Cardiac fibroblast (primary cell): ENCODE data around the gene TFR2.
A peak's percentile ranks its signal among the peaks of the same experiment; 100 is the strongest.

Source experiments
- DNase-seq, 2 donors: peaks; one replicate each; pipeline versions ENCODE4 v3.0.0 to v3.0.0-alpha.2; 2010; ENCODE audit warnings: low read depth in 2 of 2
- H3K4me3 ChIP-seq, 2 donors: replicated peaks in 1 of 2; 1 replicate in 1 of 2; 2 replicates in 1 of 2; pipeline ENCODE4 v1.5.1; 2011; ENCODE audit warnings: low read depth in 2 of 2, low read length in 2 of 2, mild to moderate bottlenecking in 2 of 2, moderate library complexity in 1 of 2
- TF ChIP-seq, protein P1 (sequence below): IDR thresholded peaks from one replicate; pipeline ENCODE4 v1.5.1; 2011; ENCODE audit warnings: low read depth, mild to moderate bottlenecking, low read length, inconsistent platforms

TFR2 gene

DNA sequence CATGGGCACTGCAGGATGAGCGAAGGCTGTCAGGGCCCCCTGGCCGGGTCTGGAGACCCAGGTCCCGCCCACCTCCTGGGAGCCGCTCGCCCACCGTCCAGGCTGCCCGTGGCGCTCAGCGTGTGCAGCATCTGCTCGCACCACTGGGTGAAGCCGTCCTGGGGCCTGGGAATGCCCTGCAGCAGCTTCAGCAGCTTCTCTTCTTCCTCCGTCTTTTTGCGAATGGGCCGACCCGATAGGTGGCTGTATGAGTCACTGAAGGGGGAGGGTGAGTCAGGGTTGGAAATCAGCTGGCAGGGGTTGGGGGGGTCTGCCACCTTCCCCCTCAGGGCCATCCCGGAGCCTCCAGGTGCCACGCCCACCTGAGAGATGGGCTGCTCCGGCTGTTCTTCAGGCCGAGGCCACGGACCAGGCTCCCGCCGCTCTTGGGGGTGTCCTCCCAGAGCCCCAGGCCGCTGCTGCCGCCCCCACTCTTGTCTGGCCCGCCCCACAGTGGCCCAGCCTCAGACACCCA lies 40.9 kb upstream of the TFR2 start:
- peak in 1 of 2 donors; percentile 36 for DNase-seq
- TF ChIP-seq, protein P1, sequence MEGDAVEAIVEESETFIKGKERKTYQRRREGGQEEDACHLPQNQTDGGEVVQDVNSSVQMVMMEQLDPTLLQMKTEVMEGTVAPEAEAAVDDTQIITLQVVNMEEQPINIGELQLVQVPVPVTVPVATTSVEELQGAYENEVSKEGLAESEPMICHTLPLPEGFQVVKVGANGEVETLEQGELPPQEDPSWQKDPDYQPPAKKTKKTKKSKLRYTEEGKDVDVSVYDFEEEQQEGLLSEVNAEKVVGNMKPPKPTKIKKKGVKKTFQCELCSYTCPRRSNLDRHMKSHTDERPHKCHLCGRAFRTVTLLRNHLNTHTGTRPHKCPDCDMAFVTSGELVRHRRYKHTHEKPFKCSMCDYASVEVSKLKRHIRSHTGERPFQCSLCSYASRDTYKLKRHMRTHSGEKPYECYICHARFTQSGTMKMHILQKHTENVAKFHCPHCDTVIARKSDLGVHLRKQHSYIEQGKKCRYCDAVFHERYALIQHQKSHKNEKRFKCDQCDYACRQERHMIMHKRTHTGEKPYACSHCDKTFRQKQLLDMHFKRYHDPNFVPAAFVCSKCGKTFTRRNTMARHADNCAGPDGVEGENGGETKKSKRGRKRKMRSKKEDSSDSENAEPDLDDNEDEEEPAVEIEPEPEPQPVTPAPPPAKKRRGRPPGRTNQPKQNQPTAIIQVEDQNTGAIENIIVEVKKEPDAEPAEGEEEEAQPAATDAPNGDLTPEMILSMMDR, result no peak
- H3K4me3 ChIP-seq, result no peak overlapping the region

DNA sequence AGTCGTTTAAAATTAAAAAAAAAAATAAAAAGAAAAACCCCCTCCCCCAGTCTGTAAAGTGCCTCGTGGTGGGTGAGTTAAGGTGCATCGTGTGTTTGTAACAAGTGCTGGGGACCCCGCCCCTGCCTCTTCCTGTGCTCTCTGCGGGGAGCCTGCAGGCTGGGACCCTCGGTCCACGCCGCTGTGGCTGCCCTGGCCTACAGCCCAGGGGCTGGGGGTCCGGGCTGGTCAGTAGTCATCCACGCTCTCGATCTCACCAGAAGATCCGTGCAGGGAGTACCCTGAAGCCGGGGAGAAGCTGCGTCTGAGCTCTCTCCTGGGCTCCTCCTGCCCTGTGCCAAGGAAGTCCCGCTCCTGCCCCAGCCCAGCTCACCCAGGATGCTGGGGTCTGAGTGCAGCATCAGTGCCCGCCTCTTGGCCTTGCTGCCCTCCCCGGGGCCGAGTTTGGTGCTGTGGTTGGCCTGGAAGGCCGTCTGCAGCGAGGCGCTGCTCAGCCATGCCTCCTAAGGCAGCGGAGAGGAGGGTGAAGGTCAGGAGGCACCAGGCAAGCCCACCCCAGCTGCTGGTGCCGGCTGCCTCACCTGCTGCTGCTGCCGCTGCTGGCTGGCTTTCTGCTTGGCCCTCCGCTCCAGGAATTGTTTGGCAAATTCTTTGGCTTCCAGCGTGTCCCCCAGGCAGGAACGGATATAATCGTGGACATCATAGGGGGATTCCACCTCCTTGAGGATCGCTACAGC lies 40.3 kb upstream of the TFR2 start:
- TF ChIP-seq, protein P1, result no peak
- DNase-seq, result no peak
- H3K4me3 ChIP-seq, result no peak overlapping the region

DNA sequence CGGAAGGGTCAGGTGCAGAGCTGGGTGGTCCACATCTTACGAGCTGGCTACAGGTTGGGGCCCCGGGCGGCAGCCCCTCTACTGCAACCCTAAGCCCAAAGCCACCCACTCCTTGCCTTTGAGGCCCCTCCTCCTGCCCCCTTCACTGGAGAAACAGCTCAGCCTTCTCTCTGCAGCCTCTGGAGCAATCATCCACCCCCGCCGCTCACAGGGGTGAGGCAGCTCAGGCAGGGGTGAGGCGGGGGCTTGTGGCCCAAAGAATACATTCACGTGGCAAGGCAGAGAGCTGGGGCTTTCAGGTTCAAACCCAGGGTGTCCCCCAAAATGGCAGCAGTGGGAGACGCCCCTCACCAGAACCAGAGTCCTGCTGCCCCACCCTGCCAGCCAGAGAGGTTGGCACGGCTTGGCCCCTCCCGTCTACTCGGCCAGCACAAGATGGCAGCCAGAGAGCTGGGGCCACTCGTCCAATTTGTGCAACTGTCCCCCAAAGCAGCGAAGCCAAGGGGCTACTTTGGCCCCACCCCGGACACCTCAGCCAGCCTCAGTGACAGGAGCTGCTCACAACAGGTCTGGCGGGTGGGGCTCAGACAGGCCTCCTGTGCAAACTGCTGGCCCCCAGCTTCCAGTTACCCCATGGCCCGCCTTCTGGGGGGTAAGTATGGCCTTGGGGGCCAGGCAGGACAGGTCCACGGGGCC lies 39.4 kb upstream of the TFR2 start:
- TF ChIP-seq, protein P1, result no peak

DNA sequence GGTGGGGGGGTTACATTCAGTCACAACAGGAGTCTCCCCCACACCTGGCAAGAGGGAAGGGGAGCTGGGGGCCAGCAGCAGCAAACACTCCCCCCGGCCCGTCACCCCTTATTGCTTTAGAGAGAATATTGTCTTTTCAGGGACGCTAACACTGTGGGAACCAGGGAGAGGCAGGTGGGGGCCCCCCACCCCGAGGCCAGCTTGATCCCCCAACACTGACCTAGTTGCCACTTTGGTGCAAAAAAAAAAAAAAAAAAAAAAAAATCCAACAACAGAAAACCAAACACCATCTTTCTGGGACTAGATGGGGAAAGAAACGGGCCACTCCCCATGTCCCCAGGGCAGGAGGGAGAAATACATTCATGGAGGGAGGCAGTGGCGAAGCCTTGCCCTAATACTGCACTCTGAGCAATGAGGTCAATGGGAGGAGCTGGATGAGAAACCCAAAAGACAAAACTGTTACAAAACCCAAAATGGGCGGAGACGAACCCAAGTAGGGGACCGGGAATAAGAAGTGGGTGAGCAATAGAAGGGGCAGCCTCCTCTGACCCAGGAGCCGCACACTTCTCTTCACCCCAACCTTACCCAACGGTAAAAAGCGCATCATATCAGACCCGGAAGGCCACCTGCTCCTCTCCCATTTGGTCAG lies 38.7 kb upstream of the TFR2 start:
- TF ChIP-seq, protein P1, result no peak
- peak in 1 of 2 donors; percentile 59 for DNase-seq
- H3K4me3 ChIP-seq, result no peak overlapping the region

More for the DNA sequence above, 39.4 kb upstream of the TFR2 start:
- H3K4me3 ChIP-seq, result no peak overlapping the region
- DNase-seq, result no peak

DNA sequence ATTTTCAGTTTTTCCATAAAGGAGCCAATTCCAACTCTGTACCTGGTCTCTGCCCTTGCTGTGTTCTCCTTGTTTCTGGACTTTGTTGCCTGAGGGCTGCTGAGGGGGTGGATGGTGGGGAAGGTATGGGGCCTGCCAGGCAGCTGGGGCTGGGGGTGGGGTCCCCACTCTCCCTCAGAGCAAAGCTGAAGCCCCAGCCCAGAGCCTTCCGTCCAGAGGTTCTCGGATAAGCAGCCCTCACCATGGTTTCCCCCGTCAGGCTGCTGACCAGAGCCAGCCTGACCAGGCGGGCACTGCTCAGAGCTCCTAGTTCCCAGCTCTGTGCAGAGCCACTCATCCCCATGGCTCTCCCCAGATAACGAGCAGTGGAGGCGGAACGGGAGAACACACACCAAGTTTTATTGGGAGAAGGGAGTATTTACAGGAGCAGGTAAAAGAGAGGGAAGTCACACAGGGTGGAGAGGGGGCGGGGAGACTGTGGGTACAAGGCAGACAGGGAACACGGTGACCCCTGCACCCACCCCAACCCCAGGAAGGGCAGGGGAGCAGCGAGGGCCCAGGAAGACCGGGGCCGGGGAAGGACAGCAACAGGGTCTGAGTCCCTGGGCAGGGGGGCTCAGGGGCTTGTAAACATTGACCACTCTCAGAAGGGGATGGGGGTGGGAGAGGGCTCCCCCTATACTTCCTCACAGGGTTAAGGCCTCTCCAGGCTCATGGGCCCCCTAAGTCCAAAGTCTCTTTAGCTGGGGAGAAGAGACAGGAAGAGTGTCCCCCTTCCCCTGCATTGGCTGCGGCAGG lies 38.0 kb upstream of the TFR2 start:
- TF ChIP-seq, protein P1, result no peak
- DNase-seq, result no peak
- H3K4me3 ChIP-seq, result no peak overlapping the region

DNA sequence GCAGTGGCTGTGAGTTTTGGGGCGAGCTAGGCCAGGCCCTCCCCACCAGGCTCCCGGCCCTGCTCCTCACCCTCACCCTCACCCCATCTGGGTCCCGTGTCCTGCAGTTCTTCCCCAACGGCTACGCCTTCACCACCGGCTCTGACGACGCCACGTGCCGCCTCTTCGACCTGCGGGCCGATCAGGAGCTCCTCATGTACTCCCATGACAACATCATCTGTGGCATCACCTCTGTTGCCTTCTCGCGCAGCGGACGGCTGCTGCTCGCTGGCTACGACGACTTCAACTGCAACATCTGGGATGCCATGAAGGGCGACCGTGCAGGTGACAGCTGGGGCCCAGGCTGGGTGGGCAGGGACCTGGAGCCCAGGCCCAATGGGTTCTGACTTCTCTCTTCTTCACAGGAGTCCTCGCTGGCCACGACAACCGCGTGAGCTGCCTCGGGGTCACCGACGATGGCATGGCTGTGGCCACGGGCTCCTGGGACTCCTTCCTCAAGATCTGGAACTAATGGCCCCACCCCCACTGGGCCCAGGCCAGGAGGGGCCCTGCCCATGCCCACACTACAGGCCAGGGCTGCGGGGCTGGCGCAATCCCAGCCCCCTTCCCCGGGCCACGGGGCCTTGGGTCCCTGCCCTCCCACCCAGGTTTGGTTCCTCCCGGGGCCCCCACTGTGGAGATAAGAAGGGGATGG lies 37.1 kb upstream of the TFR2 start:
- DNase-seq, result no peak
- no peak overlapping the region for H3K4me3 ChIP-seq
- TF ChIP-seq, protein P1, result no peak
